ENCODE measurements around the gene GNLY.

GNLY gene

GRCh38 chr2:85690932-85691331, 3.2 kb upstream of the GNLY start:
- DNase-seq = no peak

GRCh38 chr2:85692039-85692645, 2.0 kb upstream of the GNLY start:
- no peak for DNase-seq

- DNase-seq = no peak
These were observed 963 bp downstream of the GNLY start for GRCh38 chr2:85695121-85695520.

GRCh38 chr2:85695691-85696668, 1.8 kb downstream of the GNLY start:
- no peak for DNase-seq

- DNase-seq = no peak
These were observed 2.9 kb downstream of the GNLY start for GRCh38 chr2:85697096-85697495.

GRCh38 chr2:85697716-85698115, 3.6 kb downstream of the GNLY start:
- DNase-seq = no peak

GRCh38 chr2:85698184-85698879, 4.2 kb downstream of the GNLY start:
- DNase-seq = no peak

GRCh38 chr2:85698880-85699254, 4.7 kb downstream of the GNLY start:
- DNase-seq = no peak

GRCh38 chr2:85699325-85699724, 5.2 kb downstream of the GNLY start:
- DNase-seq = no peak

- no peak for DNase-seq
These were observed 8.0 kb downstream of the GNLY start for GRCh38 chr2:85702172-85702571.

- DNase-seq = no peak
These were observed 8.6 kb downstream of the GNLY start for GRCh38 chr2:85702800-85703199.

GRCh38 chr2:85703329-85703728, 9.2 kb downstream of the GNLY start:
- DNase-seq = no peak

GRCh38 chr2:85704038-85704437, 9.9 kb downstream of the GNLY start:
- no peak for DNase-seq

GRCh38 chr2:85704800-85705679, 10.9 kb downstream of the GNLY start:
- no peak for DNase-seq

- DNase-seq = no peak
These were observed 11.5 kb downstream of the GNLY start for GRCh38 chr2:85705680-85706039.

- no peak for DNase-seq
These were observed 11.9 kb downstream of the GNLY start for GRCh38 chr2:85706063-85706462.

- no peak for DNase-seq
These were observed 12.6 kb downstream of the GNLY start for GRCh38 chr2:85706599-85707296.

GRCh38 chr2:85707304-85707703, 13.1 kb downstream of the GNLY start:
- peak; percentile 65 for DNase-seq

- DNase-seq = no peak
These were observed 14.5 kb downstream of the GNLY start for GRCh38 chr2:85708641-85709040.

- no peak for DNase-seq
These were observed 15.2 kb downstream of the GNLY start for GRCh38 chr2:85709401-85709811.

GRCh38 chr2:85710687-85711577, 16.8 kb downstream of the GNLY start:
- no peak for DNase-seq

Measured in NCI-H1092 treated with DMSO at 0.1 percent for 48 hours (cell line).